Ramos (cell line): ENCODE data around the gene MPV17.
"Not testable (repeated sequence)": the region's sequence is repeated elsewhere in the genome, so short reads cannot be mapped to it uniquely, and the experiment has no call there.

Source experiments
- in situ Hi-C: fragments of 300-500 bp; cut with MboI; formaldehyde crosslinking; loops from one replicate; pipeline ENCODE4 v1.14.3; 2022; ENCODE audit warnings: low sequenced_read_pairs; ENCODE audit not compliant: unreplicated experiment

The MPV17 gene

GRCh38 chr2:27303093-27304025 lies 19.5 kb downstream of the MPV17 start:
- in situ Hi-C loops: no loop called here

- in situ Hi-C loops: not testable (repeated sequence)
Measured at GRCh38 chr2:27300606-27301005, 22.3 kb downstream of the MPV17 start.

- in situ Hi-C loops: loop anchor here (5.0 kb wide), 1 partner anchor 336 kb away; no protein-coding TSS in a partner anchor
Measured at GRCh38 chr2:27298391-27299080, 24.4 kb downstream of the MPV17 start.

GRCh38 chr2:27297195-27297594 lies 25.7 kb downstream of the MPV17 start:
- in situ Hi-C loops: loop anchor here (5.0 kb wide), 1 partner anchor 335 kb away; no protein-coding TSS in a partner anchor

GRCh38 chr2:27296481-27296880 lies 26.4 kb downstream of the MPV17 start:
- in situ Hi-C loops: loop anchor here (5.0 kb wide), 1 partner anchor 334 kb away; no protein-coding TSS in a partner anchor

GRCh38 chr2:27294928-27295327 lies 28.0 kb downstream of the MPV17 start:
- in situ Hi-C loops: loop anchor here (5.0 kb wide), 1 partner anchor 333 kb away; no protein-coding TSS in a partner anchor

GRCh38 chr2:27291865-27292264 lies 31.0 kb downstream of the MPV17 start:
- in situ Hi-C loops: no loop called here

- in situ Hi-C loops: no loop called here
Measured at GRCh38 chr2:27290549-27290948, 32.3 kb downstream of the MPV17 start.

- in situ Hi-C loops: no loop called here
Measured at GRCh38 chr2:27288610-27289009, 34.3 kb downstream of the MPV17 start.

- in situ Hi-C loops: no loop called here
Measured at GRCh38 chr2:27285481-27285880, 37.4 kb downstream of the MPV17 start.

GRCh38 chr2:27284996-27285395 lies 37.9 kb downstream of the MPV17 start:
- in situ Hi-C loops: loop anchor here (5.0 kb wide), 1 partner anchor 183 kb away; no protein-coding TSS in a partner anchor

GRCh38 chr2:27282892-27283291 lies 40.0 kb downstream of the MPV17 start:
- in situ Hi-C loops: loop anchor here (5.0 kb wide), 1 partner anchor 181 kb away; no protein-coding TSS in a partner anchor

GRCh38 chr2:27281855-27282559 lies 40.9 kb downstream of the MPV17 start, which contains the start of gene TRIM54:
Gene TRIM54 (plus strand): TSS chr2:27282429. CDS start chr2:27282732, 303 bp downstream.
- in situ Hi-C loops: loop anchor here (5.0 kb wide), 1 partner anchor 180 kb away; no protein-coding TSS in a partner anchor

GRCh38 chr2:27281442-27281841 lies 41.5 kb downstream of the MPV17 start:
- in situ Hi-C loops: loop anchor here (5.0 kb wide), 1 partner anchor 179 kb away; no protein-coding TSS in a partner anchor

GRCh38 chr2:27280826-27281225 lies 42.1 kb downstream of the MPV17 start:
- in situ Hi-C loops: loop anchor here (5.0 kb wide), 1 partner anchor 179 kb away; no protein-coding TSS in a partner anchor

GRCh38 chr2:27278010-27278409 lies 44.9 kb downstream of the MPV17 start:
- in situ Hi-C loops: no loop called here

GRCh38 chr2:27275211-27276150 lies 47.4 kb downstream of the MPV17 start, which contains the start of gene DNAJC5G:
Gene DNAJC5G (plus strand): TSS chr2:27275433. CDS start chr2:27276729, 1,296 bp downstream.
- in situ Hi-C loops: no loop called here
